Esophagus muscularis mucosa (tissue), 4 donors: ENCODE results near the gene CALML5. TPM values are rescaled to one million over a fixed set of nuclear protein-coding genes. Genes with fewer than 3 reads are reported as not detected.

ENCODE experiments used
- DNase-seq: peaks from one replicate; pipeline ENCODE4 v3.0.0-alpha.2; 2017; ENCODE audit errors: extremely low spot score
- H3K27ac ChIP-seq, 4 donors: fragments of 200-600 bp; sonication (generic); replicated peaks in 1 of 4; 1 replicate in 3 of 4; 2 replicates in 1 of 4; pipeline ENCODE4 v1.5.1; 2016 to 2019; ENCODE audit warnings: mild to moderate bottlenecking in 1 of 4
- H3K27me3 ChIP-seq, 4 donors: fragments of 200-600 bp; sonication (generic); one replicate each; pipeline versions ENCODE4 v1.5.1 to v1.6.0; 2016 to 2019
- H3K36me3 ChIP-seq, 4 donors: fragments of 200-600 bp; sonication (generic); one replicate each; pipeline ENCODE4 v1.5.1; 2016 to 2019
- H3K4me1 ChIP-seq, 4 donors: fragments of 200-600 bp; sonication (generic); one replicate each; pipeline ENCODE4 v1.5.1; 2016 to 2019
- H3K4me3 ChIP-seq, 4 donors: fragments of 200-600 bp; sonication (generic); 1 replicate in 2 of 4; 2 replicates in 2 of 4; pipeline ENCODE4 v1.5.1; 2016 to 2019; ENCODE audit warnings: mild to moderate bottlenecking in 4 of 4, moderate library complexity in 1 of 4
- H3K9me3 ChIP-seq, 4 donors: fragments of 200-600 bp; sonication (generic); 1 replicate in 3 of 4; 2 replicates in 1 of 4; pipeline ENCODE4 v1.5.1; 2016 to 2019
- CTCF ChIP-seq, 3 experiments: fragments of 200-600 bp in 2 of 3; fragments of 450-650 bp in 1 of 3; sonication (generic) in 2 of 3; IDR thresholded peaks; one replicate each; pipeline ENCODE4 v1.5.1; 2017 to 2019; ENCODE audit warnings: antibody characterized with exemption in 3 of 3, mild to moderate bottlenecking in 2 of 3, moderate library complexity in 1 of 3
- EP300 ChIP-seq: sonication (generic); formaldehyde crosslinking; IDR thresholded peaks from one replicate; pipeline ENCODE4 v1.6.1; 2017; ENCODE audit warnings: antibody characterized with exemption
- POLR2A ChIP-seq: fragments of 450-650 bp; IDR thresholded peaks from one replicate; pipeline ENCODE4 v1.6.1; 2017; ENCODE audit warnings: antibody characterized with exemption, moderate library complexity, mild to moderate bottlenecking, low read depth
- POLR2AphosphoS5 ChIP-seq, 2 donors: sonication (generic); formaldehyde crosslinking; IDR thresholded peaks; one replicate each; pipeline ENCODE4 v1.6.1; 2017; ENCODE audit warnings: antibody characterized with exemption in 2 of 2
- WGBS: methylation state at CpG from one replicate; pipeline ENCODE4 v1.1.5; 2018; 5-methylcytosine and 5-hydroxymethylcytosine counted together
- intact Hi-C: fragments of 100-400 bp; cut with DNase I; formaldehyde crosslinking; loops from one replicate; pipeline ENCODE4 v1.15.1; 2023
- total RNA-seq, 4 donors: library from RNA; depleted of rRNA; stranded (reverse); fragments of >200 nt; gene quantifications; one replicate each; pipeline versions ENCODE4 v1.1.0 to v1.2.1, GENCODE V29; 2016

Gene CALML5
- total RNA-seq, 4 donors from 2014 or later, result not detected

GRCh38 chr10:5511885-5512280 is 12.5 kb upstream of the CALML5 start:
- H3K36me3 ChIP-seq, result no peaks in the 10 kb centered on the region
- H3K4me1 ChIP-seq, result peaks cover 0 to 28% (median 27%) of the 10 kb centered on the region in 4 donors
- H3K27me3 ChIP-seq, result no peaks in the 10 kb centered on the region
- no peaks in the 10 kb centered on the region for H3K9me3 ChIP-seq
- 92% methylated on average over 17 of the region's 17 CpGs for WGBS
- no peak for TF ChIP-seq EP300
- TF ChIP-seq POLR2A, result no peak
- TF ChIP-seq POLR2AphosphoS5 (IDR thresholded peaks at IDR 0.05), result no peak
- no peak for TF ChIP-seq CTCF (IDR thresholded peaks at IDR 0.05)
- no peak for DNase-seq
- no peak overlapping the region for H3K27ac ChIP-seq
- H3K4me3 ChIP-seq, result no peak overlapping the region
- intact Hi-C loops, result no loop called here

GRCh38 chr10:5511231-5511884 is 12.0 kb upstream of the CALML5 start:
- no peak overlapping the region for H3K4me3 ChIP-seq
- 94% methylated on average over 32 of the region's 32 CpGs for WGBS
- H3K9me3 ChIP-seq, result no peaks in the 10 kb centered on the region
- H3K36me3 ChIP-seq, result no peaks in the 10 kb centered on the region
- TF ChIP-seq POLR2A (no peak), CTCF (IDR thresholded peaks at IDR 0.05) (no peak)
- no peaks in the 10 kb centered on the region for H3K27me3 ChIP-seq
- peaks cover 0 to 30% (median 27%) of the 10 kb centered on the region in 4 donors for H3K4me1 ChIP-seq
- H3K27ac ChIP-seq, result no peak overlapping the region
- DNase-seq, result no peak
- intact Hi-C loops, result no loop called here

- DNase-seq, result no peak
- H3K9me3 ChIP-seq, result no peaks in the 10 kb centered on the region
These were observed 11.1 kb upstream of the CALML5 start for GRCh38 chr10:5510281-5511072.

GRCh38 chr10:5509691-5510090 is 10.3 kb upstream of the CALML5 start:
- H3K27me3 ChIP-seq, result no peaks in the 10 kb centered on the region
- no peak for DNase-seq
- peaks cover 0 to 33% (median 32%) of the 10 kb centered on the region in 4 donors for H3K4me1 ChIP-seq
- intact Hi-C loops, result no loop called here
- 99% methylated on average over 11 of the region's 11 CpGs for WGBS
- H3K36me3 ChIP-seq, result no peaks in the 10 kb centered on the region
- no peaks in the 10 kb centered on the region for H3K9me3 ChIP-seq
- no peak overlapping the region for H3K27ac ChIP-seq
- TF ChIP-seq CTCF (IDR thresholded peaks at IDR 0.05) (no peak), EP300 (no peak), POLR2AphosphoS5 (IDR thresholded peaks at IDR 0.05) (no peak)
- no peak overlapping the region for H3K4me3 ChIP-seq

More at GRCh38 chr10:5510281-5511072, 11.1 kb upstream of the CALML5 start:
- TF ChIP-seq POLR2AphosphoS5 (IDR thresholded peaks at IDR 0.05), result no peak
- H3K27ac ChIP-seq, result no peak overlapping the region
- H3K27me3 ChIP-seq, result no peaks in the 10 kb centered on the region
- no peak overlapping the region for H3K4me3 ChIP-seq
- H3K36me3 ChIP-seq, result no peaks in the 10 kb centered on the region
- H3K4me1 ChIP-seq, result peaks cover 0 to 31% (median 30%) of the 10 kb centered on the region in 4 donors
- intact Hi-C loops, result no loop called here
- 67% methylated on average over 16 of the region's 16 CpGs for whole genome bisulfite sequencing

- DNase-seq, result no peak
- H3K9me3 ChIP-seq, result no peaks in the 10 kb centered on the region
- no peak overlapping the region for H3K4me3 ChIP-seq
- no peaks in the 10 kb centered on the region for H3K36me3 ChIP-seq
- peaks cover 0 to 33% (median 32%) of the 10 kb centered on the region in 4 donors for H3K4me1 ChIP-seq
- intact Hi-C loops, result no loop called here
- WGBS, result 94% methylated on average over 9 of the region's 9 CpGs
- no peak for TF ChIP-seq POLR2AphosphoS5 (IDR thresholded peaks at IDR 0.05)
- no peak for TF ChIP-seq CTCF (IDR thresholded peaks at IDR 0.05)
- TF ChIP-seq EP300, result no peak
- no peak for TF ChIP-seq POLR2A
- no peaks in the 10 kb centered on the region for H3K27me3 ChIP-seq
- H3K27ac ChIP-seq, result no peak overlapping the region
These were observed 9.9 kb upstream of the CALML5 start for GRCh38 chr10:5509236-5509635.
